Measurements from ENCODE around the gene CTNNA3. TPM values are rescaled to one million over a fixed set of nuclear protein-coding genes. Genes with fewer than 3 reads are reported as not detected.

Gene CTNNA3
- polyA plus RNA-seq, 1 experiment = 0.26 TPM

DNA sequence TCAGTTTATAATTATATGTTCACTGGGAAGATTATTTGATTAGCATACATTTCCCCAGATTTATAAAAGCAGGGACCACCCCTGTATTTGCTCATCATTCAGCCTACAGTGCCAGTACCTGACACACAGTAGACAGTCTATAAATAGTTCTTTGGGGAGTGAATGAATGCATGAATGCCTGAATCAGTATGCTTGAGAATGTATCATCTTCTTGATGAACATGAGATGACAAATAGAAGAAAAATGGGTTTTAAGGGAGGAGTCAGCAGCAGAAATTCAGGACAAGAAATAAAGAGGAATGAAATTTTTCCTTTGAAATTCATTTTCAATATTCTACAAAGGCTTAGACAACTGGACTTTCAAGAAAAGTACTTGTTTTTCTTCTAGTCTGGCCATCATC is 1066.0 kb downstream of the CTNNA3 start:
- POLR2A ChIA-PET = no interaction called here
- no peak for DNase-seq (ENCODE audit: low read depth, low spot score)
- no peaks in the 10 kb centered on the region for H3K27me3 ChIP-seq (ENCODE audit: control insufficient read depth, insufficient read depth, low read length)

DNA sequence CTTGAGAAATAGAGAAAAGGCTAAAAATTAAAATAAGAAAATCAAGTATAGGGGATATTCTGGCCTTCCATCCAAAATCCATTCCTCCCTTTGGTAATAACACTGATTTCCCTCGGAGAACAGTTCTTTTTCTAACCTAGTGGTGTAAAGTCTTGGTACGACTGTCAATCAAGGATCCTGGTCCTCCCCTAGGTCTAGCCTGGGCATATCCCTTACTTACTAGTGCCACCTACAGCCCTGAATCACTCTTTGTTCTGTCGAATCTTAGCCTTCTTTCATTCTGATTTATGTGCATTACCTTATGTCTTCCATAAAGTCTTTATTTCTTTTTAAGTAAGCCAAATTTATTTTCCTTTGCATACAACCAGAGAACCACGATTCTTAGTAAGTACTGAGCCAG is 1068.8 kb downstream of the CTNNA3 start:
- H3K9me3 ChIP-seq (ENCODE audit: control insufficient read depth, insufficient read depth, low read length) = no peaks in the 10 kb centered on the region
- TF ChIP-seq, protein P1, sequence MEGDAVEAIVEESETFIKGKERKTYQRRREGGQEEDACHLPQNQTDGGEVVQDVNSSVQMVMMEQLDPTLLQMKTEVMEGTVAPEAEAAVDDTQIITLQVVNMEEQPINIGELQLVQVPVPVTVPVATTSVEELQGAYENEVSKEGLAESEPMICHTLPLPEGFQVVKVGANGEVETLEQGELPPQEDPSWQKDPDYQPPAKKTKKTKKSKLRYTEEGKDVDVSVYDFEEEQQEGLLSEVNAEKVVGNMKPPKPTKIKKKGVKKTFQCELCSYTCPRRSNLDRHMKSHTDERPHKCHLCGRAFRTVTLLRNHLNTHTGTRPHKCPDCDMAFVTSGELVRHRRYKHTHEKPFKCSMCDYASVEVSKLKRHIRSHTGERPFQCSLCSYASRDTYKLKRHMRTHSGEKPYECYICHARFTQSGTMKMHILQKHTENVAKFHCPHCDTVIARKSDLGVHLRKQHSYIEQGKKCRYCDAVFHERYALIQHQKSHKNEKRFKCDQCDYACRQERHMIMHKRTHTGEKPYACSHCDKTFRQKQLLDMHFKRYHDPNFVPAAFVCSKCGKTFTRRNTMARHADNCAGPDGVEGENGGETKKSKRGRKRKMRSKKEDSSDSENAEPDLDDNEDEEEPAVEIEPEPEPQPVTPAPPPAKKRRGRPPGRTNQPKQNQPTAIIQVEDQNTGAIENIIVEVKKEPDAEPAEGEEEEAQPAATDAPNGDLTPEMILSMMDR (IDR thresholded peaks at IDR 0.05; ENCODE audit: low read depth, low read length) = no peak
- H3K4me3 ChIP-seq (ENCODE audit: low read depth, low read length) = no peak overlapping the region
- H3K27me3 ChIP-seq (ENCODE audit: control insufficient read depth, insufficient read depth, low read length) = no peaks in the 10 kb centered on the region
- no peak for DNase-seq (ENCODE audit: low read depth, low spot score)
- no peak overlapping the region for H3K27ac ChIP-seq (ENCODE audit: low read depth, low read length)
- CTCF ChIA-PET = no interaction called here
- POLR2A ChIA-PET = no interaction called here

More for the DNA sequence above, 1066.0 kb downstream of the CTNNA3 start:
- CTCF ChIA-PET = no interaction called here
- Histone ChIP-seq H3K27ac (ENCODE audit: low read depth, low read length) (no peak overlapping the region), H3K9me3 (ENCODE audit: control insufficient read depth, insufficient read depth, low read length) (no peaks in the 10 kb centered on the region), H3K4me3 (ENCODE audit: low read depth, low read length) (no peak overlapping the region)
- TF ChIP-seq, protein P1 (IDR thresholded peaks at IDR 0.05; ENCODE audit: low read depth, low read length) = no peak

DNA sequence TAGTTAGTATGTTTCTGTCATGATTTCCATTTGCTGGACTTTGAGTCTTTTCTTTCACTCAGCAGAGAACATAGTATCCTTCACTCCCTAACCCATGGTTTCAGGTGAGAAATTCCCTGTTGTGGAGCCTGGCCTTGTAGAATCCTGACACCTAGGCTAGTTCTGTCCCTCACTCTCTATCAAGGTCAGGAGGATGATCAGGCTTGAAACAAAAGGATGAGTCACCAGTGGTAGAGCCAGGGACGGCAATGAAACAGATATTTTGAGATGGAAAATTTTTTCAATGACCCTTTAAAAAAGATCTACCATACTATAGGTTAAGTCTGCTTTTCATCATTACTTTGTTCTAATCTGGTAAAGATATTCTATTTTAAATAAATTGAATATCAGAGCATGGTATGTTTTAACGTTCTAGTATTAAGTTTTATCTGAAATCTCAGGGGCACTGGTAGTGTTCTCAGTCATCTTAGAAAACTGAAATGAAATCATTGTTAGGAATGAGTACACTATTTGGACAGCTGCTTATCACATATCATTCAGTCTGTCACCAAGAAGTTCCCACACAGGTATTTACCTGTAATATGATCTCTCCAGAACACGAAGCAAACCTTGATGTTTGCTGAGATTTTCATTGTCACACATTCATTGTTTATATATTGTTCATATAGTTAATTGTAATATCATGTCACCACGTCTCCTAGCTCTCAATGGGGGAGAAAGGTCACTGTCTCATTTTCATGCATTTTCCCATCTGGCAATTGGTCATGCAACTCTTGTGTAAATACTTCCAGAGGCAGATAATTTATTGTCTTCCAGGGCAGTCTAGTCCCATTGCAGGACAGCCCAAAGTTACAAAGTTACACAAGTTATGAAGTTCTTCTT is 1070.0 kb downstream of the CTNNA3 start:
- Histone ChIP-seq H3K27me3 (ENCODE audit: control insufficient read depth, insufficient read depth, low read length) (no peaks in the 10 kb centered on the region), H3K9me3 (ENCODE audit: control insufficient read depth, insufficient read depth, low read length) (no peaks in the 10 kb centered on the region), H3K27ac (ENCODE audit: low read depth, low read length) (no peak overlapping the region), H3K4me3 (ENCODE audit: low read depth, low read length) (no peak overlapping the region)
- ChIA-PET POLR2A (no interaction called here), CTCF (no interaction called here)
- no peak for DNase-seq (ENCODE audit: low read depth, low spot score)
- TF ChIP-seq, protein P1 (IDR thresholded peaks at IDR 0.05; ENCODE audit: low read depth, low read length) = no peak

DNA sequence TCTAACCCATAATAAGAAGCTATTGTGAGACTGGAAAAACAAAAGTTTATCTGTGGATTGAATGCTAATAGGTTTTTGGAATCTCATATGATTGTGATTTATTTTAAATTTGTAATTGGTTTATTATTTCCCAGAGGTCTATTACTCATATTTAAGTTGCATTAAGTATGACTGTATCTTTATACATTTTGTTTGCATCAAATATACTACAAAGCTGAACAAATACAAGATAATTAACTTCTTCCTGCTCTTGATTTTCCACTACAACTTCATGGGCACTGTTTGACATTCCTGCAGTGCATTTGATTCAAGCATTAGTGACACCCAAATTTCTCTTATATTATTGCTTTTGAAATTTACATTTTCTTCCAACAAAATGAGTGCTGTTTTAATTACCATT is 1073.9 kb downstream of the CTNNA3 start:
- DNase-seq (ENCODE audit: low read depth, low spot score) = no peak
- POLR2A ChIA-PET = no interaction called here
- CTCF ChIA-PET = no interaction called here
- TF ChIP-seq, protein P1 (IDR thresholded peaks at IDR 0.05; ENCODE audit: low read depth, low read length) = no peak
- no peak overlapping the region for H3K27ac ChIP-seq (ENCODE audit: low read depth, low read length)
- H3K9me3 ChIP-seq (ENCODE audit: control insufficient read depth, insufficient read depth, low read length) = no peaks in the 10 kb centered on the region
- no peak overlapping the region for H3K4me3 ChIP-seq (ENCODE audit: low read depth, low read length)
- no peaks in the 10 kb centered on the region for H3K27me3 ChIP-seq (ENCODE audit: control insufficient read depth, insufficient read depth, low read length)

DNA sequence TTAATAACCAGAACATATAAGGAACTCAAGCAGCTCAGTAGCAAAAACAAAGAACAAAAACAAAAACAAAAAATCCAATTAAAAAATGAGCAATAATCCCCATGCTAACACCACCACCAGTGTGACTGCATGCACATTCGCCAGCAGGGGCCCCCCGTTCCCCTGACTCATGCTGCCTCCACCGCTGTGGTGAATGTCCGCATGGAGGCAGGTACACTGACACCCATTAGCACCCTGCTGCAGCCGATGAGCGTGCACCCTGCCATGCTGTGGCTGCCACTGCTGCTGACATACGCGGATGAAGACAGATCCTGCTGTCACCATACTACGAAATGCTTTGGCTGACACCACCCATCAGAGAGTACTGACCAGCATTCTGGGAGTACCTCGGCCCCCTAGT is 1091.8 kb downstream of the CTNNA3 start:
- POLR2A ChIA-PET = no interaction called here
- H3K9me3 ChIP-seq (ENCODE audit: control insufficient read depth, insufficient read depth, low read length) = peaks cover 3% of the 10 kb centered on the region; the same call in 1 of the 2 replicates
- CTCF ChIA-PET = no interaction called here

More for the DNA sequence above, 1091.8 kb downstream of the CTNNA3 start:
- Histone ChIP-seq H3K4me3 (ENCODE audit: low read depth, low read length) (no peak overlapping the region), H3K27me3 (ENCODE audit: control insufficient read depth, insufficient read depth, low read length) (no peaks in the 10 kb centered on the region), H3K27ac (ENCODE audit: low read depth, low read length) (no peak overlapping the region)
- TF ChIP-seq, protein P1 (IDR thresholded peaks at IDR 0.05; ENCODE audit: low read depth, low read length) = peak; percentile 14; the same call in 1 of the 2 replicates
- DNase-seq (ENCODE audit: low read depth, low spot score) = no peak
